PC-9 (cell line): ENCODE data around the gene LIN28A.

Experiments used
- CTCF ChIP-seq: fragments of 200-600 bp; sonication (generic); conservative IDR thresholded peaks from 2 replicates; pipeline ENCODE4 v1.6.1; 2017; ENCODE audit warnings: mixed run types, antibody characterized with exemption, mild to moderate bottlenecking, moderate library complexity
- EZH2 ChIP-seq: fragments of 200-600 bp; sonication (generic); IDR thresholded peaks from 2 replicates; pipeline ENCODE4 v1.8.0; 2017; ENCODE audit warnings: antibody characterized with exemption, low read depth

GRCh38 chr1:26432793-26433192 is 22.2 kb downstream of the LIN28A start:
- TF ChIP-seq CTCF (no peak), EZH2 (no peak)
